Measurements from ENCODE around the gene TMEM130. TPM values are rescaled to one million over a fixed set of nuclear protein-coding genes. Genes with fewer than 3 reads are reported as not detected.

The TMEM130 gene
- total RNA-seq, 2 experiments from 2014 or later = 0.38 TPM; not detected in 1

DNA sequence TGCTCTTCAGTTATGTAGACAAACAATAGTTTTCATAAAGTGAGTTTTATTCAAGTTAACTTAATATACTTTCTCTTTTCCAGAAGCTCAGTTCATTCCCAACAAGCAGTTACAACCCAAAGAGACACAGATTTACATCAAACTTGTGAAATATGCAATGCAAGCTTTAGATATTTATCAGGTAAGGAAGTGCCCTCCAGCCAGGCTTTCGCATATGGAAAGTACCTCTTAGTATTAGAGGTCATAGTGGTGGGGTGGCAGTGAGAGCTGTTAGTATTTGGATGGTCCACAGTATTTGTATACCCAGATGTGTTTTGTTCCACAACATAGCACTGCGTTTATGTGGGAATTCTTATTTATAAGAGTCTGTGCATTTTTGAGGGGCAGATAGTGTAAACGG lies 40.6 kb upstream of the TMEM130 start:
- Mint-ChIP-seq H3K27me3 (no peaks in the 10 kb centered on the region), H3K4me3 (no peak overlapping the region), H3K4me1 (ENCODE audit: low read depth) (no peaks in the 10 kb centered on the region), H3K27ac (no peak overlapping the region), H3K36me3 (ENCODE audit: low read depth) (peaks cover 47% of the 10 kb centered on the region), H3K9me3 (no peaks in the 10 kb centered on the region)
- no peak for ATAC-seq
- POLR2A ChIA-PET = no interaction called here
- intact Hi-C loops (cut with micrococcal nuclease) = no loop called here
- TF ChIP-seq CTCF (IDR thresholded peaks at IDR 0.05) = no peak
- CTCF ChIA-PET = no interaction called here
- DNase-seq = no peak

- H3K36me3 Mint-ChIP-seq (ENCODE audit: low read depth) = peaks cover 53% of the 10 kb centered on the region
Measured at GRCh38 chr7:98909487-98909886, 39.7 kb upstream of the TMEM130 start.

GRCh38 chr7:98908585-98908984 lies 38.8 kb upstream of the TMEM130 start:
- POLR2A ChIA-PET = interaction anchor here (0.8 kb wide), 1 partner anchor 31 kb away, joined by 3 read pairs; the partner anchor contains the start of gene TRRAP
- DNase-seq = no peak
- Mint-ChIP-seq H3K4me3 (no peak overlapping the region), H3K36me3 (ENCODE audit: low read depth) (peaks cover 57% of the 10 kb centered on the region), H3K9me3 (no peaks in the 10 kb centered on the region), H3K4me1 (ENCODE audit: low read depth) (no peaks in the 10 kb centered on the region), H3K27me3 (no peaks in the 10 kb centered on the region), H3K27ac (no peak overlapping the region)
- CTCF ChIA-PET = interaction anchor here (0.7 to 1.1 kb wide), 2 partner anchors 12 to 58 kb away, joined by 3 read pairs; no protein-coding TSS in a partner anchor
- ATAC-seq = no peak
- intact Hi-C loops (cut with micrococcal nuclease) = no loop called here
- no peak for TF ChIP-seq CTCF (IDR thresholded peaks at IDR 0.05)

More at GRCh38 chr7:98909487-98909886, 39.7 kb upstream of the TMEM130 start:
- ATAC-seq (no peak), DNase-seq (no peak)
- no peak for TF ChIP-seq CTCF (IDR thresholded peaks at IDR 0.05)
- POLR2A ChIA-PET = no interaction called here
- intact Hi-C loops (cut with micrococcal nuclease) = no loop called here
- Mint-ChIP-seq H3K4me1 (ENCODE audit: low read depth) (no peaks in the 10 kb centered on the region), H3K27ac (no peak overlapping the region), H3K9me3 (no peaks in the 10 kb centered on the region), H3K4me3 (no peak overlapping the region), H3K27me3 (no peaks in the 10 kb centered on the region)
- CTCF ChIA-PET = no interaction called here

- DNase-seq = no peak
- intact Hi-C loops (cut with micrococcal nuclease) = no loop called here
- H3K27me3 Mint-ChIP-seq = no peaks in the 10 kb centered on the region
- no peak overlapping the region for H3K4me3 Mint-ChIP-seq
- H3K9me3 Mint-ChIP-seq = no peaks in the 10 kb centered on the region
- no peak for ATAC-seq
- POLR2A ChIA-PET = interaction anchor here (0.8 kb wide), 1 partner anchor 30 kb away, joined by 3 read pairs; the partner anchor contains the start of gene TRRAP
- CTCF ChIA-PET = interaction anchor here (0.7 to 1.1 kb wide), 2 partner anchors 11 to 59 kb away, joined by 3 read pairs; no protein-coding TSS in a partner anchor
- H3K27ac Mint-ChIP-seq = no peak overlapping the region
- peaks cover 54% of the 10 kb centered on the region for H3K36me3 Mint-ChIP-seq (ENCODE audit: low read depth)
- H3K4me1 Mint-ChIP-seq (ENCODE audit: low read depth) = no peaks in the 10 kb centered on the region
- TF ChIP-seq CTCF (IDR thresholded peaks at IDR 0.05) = no peak
Measured at GRCh38 chr7:98907570-98907969, 37.8 kb upstream of the TMEM130 start.

GRCh38 chr7:98903246-98903645 lies 33.4 kb upstream of the TMEM130 start:
- Mint-ChIP-seq H3K4me1 (ENCODE audit: low read depth) (no peaks in the 10 kb centered on the region), H3K27me3 (no peaks in the 10 kb centered on the region), H3K9me3 (no peaks in the 10 kb centered on the region), H3K4me3 (no peak overlapping the region), H3K27ac (no peak overlapping the region), H3K36me3 (ENCODE audit: low read depth) (peaks cover 61% of the 10 kb centered on the region)
- CTCF ChIA-PET = interaction anchor here (1.9 kb wide), 1 partner anchor 25 kb away, joined by 5 read pairs; the partner anchor contains the start of gene TRRAP
- DNase-seq (no peak), ATAC-seq (no peak)
- TF ChIP-seq CTCF (IDR thresholded peaks at IDR 0.05) = no peak
- intact Hi-C loops (cut with micrococcal nuclease) = no loop called here
- POLR2A ChIA-PET = interaction anchor here (1.2 kb wide), 2 partner anchors 13 to 24 kb away, joined by 4 read pairs; no protein-coding TSS in a partner anchor

All from activated CD8-positive, alpha-beta T cell treated with anti-CD3 and anti-CD28 coated beads for 36 hours (primary cell).